HG03521 (cell line): ENCODE data around the gene SERP2.
"Not testable (repeated sequence)": the region's sequence is repeated elsewhere in the genome, so short reads cannot be mapped to it uniquely, and the experiment has no call there.

Experiments used
- ATAC-seq: cut with Tn5 transposase; IDR thresholded peaks from one replicate; pipeline ENCODE4 v1.9.1; 2021; ENCODE audit warnings: mild to moderate bottlenecking, moderate library complexity; ENCODE audit not compliant: unreplicated experiment

Gene SERP2

GRCh38 chr13:44373601-44374347 lies at the start of gene SERP2:
TSS of gene SERP2 (plus strand) at chr13:44373824. CDS start at chr13:44374026, 202 bp downstream.
- ATAC-seq = no peak

- ATAC-seq = no peak
These were observed 46.7 kb upstream of the SERP2 start for GRCh38 chr13:44326961-44327360.

GRCh38 chr13:44329041-44329440 lies 44.6 kb upstream of the SERP2 start:
- ATAC-seq = not testable (repeated sequence)

GRCh38 chr13:44329909-44330545 lies 43.6 kb upstream of the SERP2 start:
- no peak for ATAC-seq

- ATAC-seq = no peak
These were observed 42.2 kb upstream of the SERP2 start for GRCh38 chr13:44331446-44331845.

- ATAC-seq = no peak
These were observed 41.4 kb upstream of the SERP2 start for GRCh38 chr13:44331912-44332851.

GRCh38 chr13:44333950-44334655 lies 39.5 kb upstream of the SERP2 start:
- no peak for ATAC-seq

- no peak for ATAC-seq
These were observed 38.9 kb upstream of the SERP2 start for GRCh38 chr13:44334751-44335150.

GRCh38 chr13:44336934-44337333 lies 36.7 kb upstream of the SERP2 start:
- ATAC-seq = no peak

GRCh38 chr13:44337581-44337980 lies 36.0 kb upstream of the SERP2 start:
- no peak for ATAC-seq

GRCh38 chr13:44340508-44340907 lies 33.1 kb upstream of the SERP2 start:
- ATAC-seq = no peak

- ATAC-seq = no peak
These were observed 30.9 kb upstream of the SERP2 start for GRCh38 chr13:44342741-44343140.

- no peak for ATAC-seq
These were observed 27.1 kb upstream of the SERP2 start for GRCh38 chr13:44346534-44346933.

- ATAC-seq = no peak
These were observed 26.3 kb upstream of the SERP2 start for GRCh38 chr13:44347301-44347700.

GRCh38 chr13:44347949-44348348 lies 25.7 kb upstream of the SERP2 start:
- no peak for ATAC-seq

GRCh38 chr13:44350775-44351504 lies 22.7 kb upstream of the SERP2 start:
- ATAC-seq = no peak

GRCh38 chr13:44351505-44351854 lies 22.1 kb upstream of the SERP2 start:
- no peak for ATAC-seq

- ATAC-seq = no peak
These were observed 21.4 kb upstream of the SERP2 start for GRCh38 chr13:44352202-44352601.

GRCh38 chr13:44352671-44353070 lies 21.0 kb upstream of the SERP2 start:
- ATAC-seq = no peak

- ATAC-seq = no peak
These were observed 19.3 kb upstream of the SERP2 start for GRCh38 chr13:44354331-44354730.
